ENCODE results near the gene RBM33. TPM values are rescaled to one million over a fixed set of nuclear protein-coding genes. Genes with fewer than 3 reads are reported as not detected.

Gene RBM33
- total and polyA plus RNA-seq, 9 of the 15 experiments (the other 6 are each of a cell fraction or from before 2014, with no cell fraction given) = 4.4 to 80.7 (median 27.3) TPM

GRCh38 chr7:155648752-155649339, 4.4 kb downstream of the RBM33 start (continued):
- TF ChIP-seq POLR2G (IDR thresholded peaks at IDR 0.05; ENCODE audit: low read depth, low read length) = no peak
- TF ChIP-seq SAFB2 (IDR thresholded peaks at IDR 0.05; ENCODE audit: borderline replicate concordance, low read depth, low read length, severe bottlenecking) = no peak
- peak; percentile 93 for TF ChIP-seq XRCC3 (IDR thresholded peaks at IDR 0.05)
- TF ChIP-seq ZFPM2 (CRISPR knock-in tag; IDR thresholded peaks at IDR 0.05) = no peak
- TF ChIP-seq HDAC1 (IDR thresholded peaks at IDR 0.05) = peak in 1 of 2 experiments; percentile 88; a peak in 2 of 4 replicates
- TF ChIP-seq MED1 (CRISPR knock-in tag; IDR thresholded peaks at IDR 0.05; ENCODE audit: borderline replicate concordance) = no peak
- TF ChIP-seq EHMT2 (IDR thresholded peaks at IDR 0.05) = 0 out of 2 replicates have a peak, but pooled peaks have one; percentile 42
- TF ChIP-seq MEIS2 (IDR thresholded peaks at IDR 0.05; ENCODE audit: partially characterized antibody) = peak; percentile 5
- no peak for TF ChIP-seq MLX (CRISPR knock-in tag; conservative IDR thresholded peaks at IDR 0.05)
- TF ChIP-seq MLLT1 (IDR thresholded peaks at IDR 0.05) = peak in 1 of 2 experiments; percentile 53; a peak in 1 of 4 replicates
- peak; percentile 86 to 93 for TF ChIP-seq TRIM24 (IDR thresholded peaks at IDR 0.05)
- TF ChIP-seq NFXL1 (CRISPR knock-in tag; IDR thresholded peaks at IDR 0.05) = no peak
- TF ChIP-seq, protein P1, sequence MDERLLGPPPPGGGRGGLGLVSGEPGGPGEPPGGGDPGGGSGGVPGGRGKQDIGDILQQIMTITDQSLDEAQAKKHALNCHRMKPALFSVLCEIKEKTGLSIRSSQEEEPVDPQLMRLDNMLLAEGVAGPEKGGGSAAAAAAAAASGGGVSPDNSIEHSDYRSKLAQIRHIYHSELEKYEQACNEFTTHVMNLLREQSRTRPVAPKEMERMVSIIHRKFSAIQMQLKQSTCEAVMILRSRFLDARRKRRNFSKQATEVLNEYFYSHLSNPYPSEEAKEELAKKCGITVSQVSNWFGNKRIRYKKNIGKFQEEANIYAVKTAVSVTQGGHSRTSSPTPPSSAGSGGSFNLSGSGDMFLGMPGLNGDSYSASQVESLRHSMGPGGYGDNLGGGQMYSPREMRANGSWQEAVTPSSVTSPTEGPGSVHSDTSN (CRISPR knock-in tag; IDR thresholded peaks at IDR 0.05; ENCODE audit: low read depth) = no peak
- TF ChIP-seq, protein P1 (tag; conservative IDR thresholded peaks at IDR 0.05; ENCODE audit: low read depth) = 0 out of 2 replicates have a peak, but pooled peaks have one; percentile 17
- TF ChIP-seq ARID1B (IDR thresholded peaks at IDR 0.05) = peak; percentile 8; the same call in 1 of the 2 replicates
- TF ChIP-seq SUPT5H (IDR thresholded peaks at IDR 0.05) = 0 out of 2 replicates have a peak, but pooled peaks have one; percentile 17
- TF ChIP-seq, protein P2, sequence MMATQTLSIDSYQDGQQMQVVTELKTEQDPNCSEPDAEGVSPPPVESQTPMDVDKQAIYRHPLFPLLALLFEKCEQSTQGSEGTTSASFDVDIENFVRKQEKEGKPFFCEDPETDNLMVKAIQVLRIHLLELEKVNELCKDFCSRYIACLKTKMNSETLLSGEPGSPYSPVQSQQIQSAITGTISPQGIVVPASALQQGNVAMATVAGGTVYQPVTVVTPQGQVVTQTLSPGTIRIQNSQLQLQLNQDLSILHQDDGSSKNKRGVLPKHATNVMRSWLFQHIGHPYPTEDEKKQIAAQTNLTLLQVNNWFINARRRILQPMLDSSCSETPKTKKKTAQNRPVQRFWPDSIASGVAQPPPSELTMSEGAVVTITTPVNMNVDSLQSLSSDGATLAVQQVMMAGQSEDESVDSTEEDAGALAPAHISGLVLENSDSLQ (IDR thresholded peaks at IDR 0.05) = peak; percentile 34; the same call in 1 of the 2 replicates
- 0 out of 4 replicates have a peak, but pooled peaks of 1 of the 2 experiments have one; percentile 55 for TF ChIP-seq ARNT (IDR thresholded peaks at IDR 0.05)
- peak in 1 of 2 experiments; percentile 99; a peak in 2 of 3 replicates for TF ChIP-seq CBX3 (IDR thresholded peaks at IDR 0.05; ENCODE audit: borderline replicate concordance in 1 of 2, low read length in 2 of 2)
- TF ChIP-seq ZEB2 (IDR thresholded peaks at IDR 0.05) = peak; percentile 39; the same call in 1 of the 2 replicates
- TF ChIP-seq MYBL2 (IDR thresholded peaks at IDR 0.05; ENCODE audit: low read depth) = peak; percentile 39; the same call in 1 of the 2 replicates
- TF ChIP-seq MYBL2 (CRISPR knock-in tag; IDR thresholded peaks at IDR 0.05; ENCODE audit: borderline replicate concordance) = no peak

All from K562 (cell line).